GM12874 (cell line): ENCODE data around the gene EEIG1.

ENCODE experiments used
- TF ChIP-seq, protein P1 (sequence below): IDR thresholded peaks from 2 replicates; pipeline ENCODE4 v1.5.1; 2011; ENCODE audit warnings: low read depth, mild to moderate bottlenecking, control low read depth, low read length, moderate library complexity; ENCODE audit not compliant: insufficient read depth

The EEIG1 gene

DNA sequence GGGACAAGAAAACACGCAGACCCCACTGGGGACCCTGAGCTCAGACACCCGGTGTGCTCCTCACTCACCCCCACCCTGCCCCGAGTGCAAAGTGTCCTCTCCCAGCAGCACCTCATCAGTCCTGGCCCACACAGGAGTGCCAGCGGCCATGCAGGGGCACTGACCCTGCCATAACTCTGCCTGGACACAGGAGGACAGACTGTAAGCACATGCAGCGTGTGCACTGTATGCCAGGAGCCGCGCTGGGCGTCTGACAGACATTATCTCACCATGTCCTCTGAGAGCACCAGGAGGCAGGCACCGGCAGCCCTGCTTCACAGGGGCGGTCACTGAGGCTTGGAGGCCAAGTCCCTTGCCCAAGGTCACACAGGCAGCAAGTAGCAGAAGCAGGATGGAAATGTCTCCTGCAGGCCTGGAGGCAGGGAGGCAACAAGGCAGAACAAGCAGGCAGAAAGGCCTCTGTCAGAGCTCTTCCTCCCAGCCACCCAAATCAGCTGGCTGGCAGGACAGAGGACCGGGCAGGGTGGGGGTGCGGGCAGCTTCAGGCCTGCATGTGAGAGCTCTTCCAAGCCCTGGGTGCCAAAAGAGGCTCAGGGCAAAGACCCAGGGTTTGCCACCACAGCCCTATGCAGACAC lies 8.4 kb downstream of the EEIG1 start:
- TF ChIP-seq, protein P1, sequence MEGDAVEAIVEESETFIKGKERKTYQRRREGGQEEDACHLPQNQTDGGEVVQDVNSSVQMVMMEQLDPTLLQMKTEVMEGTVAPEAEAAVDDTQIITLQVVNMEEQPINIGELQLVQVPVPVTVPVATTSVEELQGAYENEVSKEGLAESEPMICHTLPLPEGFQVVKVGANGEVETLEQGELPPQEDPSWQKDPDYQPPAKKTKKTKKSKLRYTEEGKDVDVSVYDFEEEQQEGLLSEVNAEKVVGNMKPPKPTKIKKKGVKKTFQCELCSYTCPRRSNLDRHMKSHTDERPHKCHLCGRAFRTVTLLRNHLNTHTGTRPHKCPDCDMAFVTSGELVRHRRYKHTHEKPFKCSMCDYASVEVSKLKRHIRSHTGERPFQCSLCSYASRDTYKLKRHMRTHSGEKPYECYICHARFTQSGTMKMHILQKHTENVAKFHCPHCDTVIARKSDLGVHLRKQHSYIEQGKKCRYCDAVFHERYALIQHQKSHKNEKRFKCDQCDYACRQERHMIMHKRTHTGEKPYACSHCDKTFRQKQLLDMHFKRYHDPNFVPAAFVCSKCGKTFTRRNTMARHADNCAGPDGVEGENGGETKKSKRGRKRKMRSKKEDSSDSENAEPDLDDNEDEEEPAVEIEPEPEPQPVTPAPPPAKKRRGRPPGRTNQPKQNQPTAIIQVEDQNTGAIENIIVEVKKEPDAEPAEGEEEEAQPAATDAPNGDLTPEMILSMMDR, result no peak

DNA sequence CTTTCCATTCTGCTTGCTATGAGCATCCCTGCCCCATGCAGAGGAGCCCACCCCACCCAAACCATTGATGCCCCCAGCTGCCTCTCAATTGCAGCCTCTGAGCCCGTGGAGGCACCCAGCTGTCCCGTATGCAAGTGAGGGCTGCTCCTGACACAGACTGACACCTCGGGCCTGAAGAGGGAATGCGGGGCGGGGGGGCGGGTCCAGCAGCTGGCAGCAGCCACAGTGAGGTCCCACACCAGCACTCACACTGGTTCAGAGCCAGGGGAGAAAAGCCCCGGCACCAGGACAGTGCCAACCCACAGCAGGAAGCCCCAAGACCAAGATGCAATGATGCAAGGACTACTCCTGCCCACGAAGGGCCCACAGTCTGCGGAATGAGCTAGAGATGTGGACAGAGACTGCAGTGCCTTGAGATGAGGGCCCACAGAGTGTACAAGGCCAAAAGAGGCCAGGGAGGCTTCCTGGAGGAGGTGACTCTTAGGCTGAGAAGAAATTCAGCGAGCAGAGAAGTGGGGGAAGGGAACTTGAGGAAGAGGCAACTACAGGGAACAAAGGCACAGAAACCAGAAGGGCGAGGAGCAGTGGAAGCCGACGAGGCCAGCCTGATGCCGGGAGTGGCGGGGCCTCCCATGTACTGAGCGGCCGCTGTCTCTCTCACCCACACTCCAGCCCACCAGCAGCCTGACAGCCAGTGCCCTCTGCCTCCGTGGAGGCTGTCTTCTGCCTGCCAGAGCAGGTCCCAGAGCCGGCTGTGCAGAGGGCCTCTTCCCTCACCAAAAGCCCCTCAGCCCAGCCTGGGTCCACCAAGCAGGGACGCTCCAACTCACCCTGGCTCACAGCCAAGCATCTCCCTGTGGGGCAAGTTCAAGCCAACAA lies 9.2 kb downstream of the EEIG1 start:
- TF ChIP-seq, protein P1, result no peak

DNA sequence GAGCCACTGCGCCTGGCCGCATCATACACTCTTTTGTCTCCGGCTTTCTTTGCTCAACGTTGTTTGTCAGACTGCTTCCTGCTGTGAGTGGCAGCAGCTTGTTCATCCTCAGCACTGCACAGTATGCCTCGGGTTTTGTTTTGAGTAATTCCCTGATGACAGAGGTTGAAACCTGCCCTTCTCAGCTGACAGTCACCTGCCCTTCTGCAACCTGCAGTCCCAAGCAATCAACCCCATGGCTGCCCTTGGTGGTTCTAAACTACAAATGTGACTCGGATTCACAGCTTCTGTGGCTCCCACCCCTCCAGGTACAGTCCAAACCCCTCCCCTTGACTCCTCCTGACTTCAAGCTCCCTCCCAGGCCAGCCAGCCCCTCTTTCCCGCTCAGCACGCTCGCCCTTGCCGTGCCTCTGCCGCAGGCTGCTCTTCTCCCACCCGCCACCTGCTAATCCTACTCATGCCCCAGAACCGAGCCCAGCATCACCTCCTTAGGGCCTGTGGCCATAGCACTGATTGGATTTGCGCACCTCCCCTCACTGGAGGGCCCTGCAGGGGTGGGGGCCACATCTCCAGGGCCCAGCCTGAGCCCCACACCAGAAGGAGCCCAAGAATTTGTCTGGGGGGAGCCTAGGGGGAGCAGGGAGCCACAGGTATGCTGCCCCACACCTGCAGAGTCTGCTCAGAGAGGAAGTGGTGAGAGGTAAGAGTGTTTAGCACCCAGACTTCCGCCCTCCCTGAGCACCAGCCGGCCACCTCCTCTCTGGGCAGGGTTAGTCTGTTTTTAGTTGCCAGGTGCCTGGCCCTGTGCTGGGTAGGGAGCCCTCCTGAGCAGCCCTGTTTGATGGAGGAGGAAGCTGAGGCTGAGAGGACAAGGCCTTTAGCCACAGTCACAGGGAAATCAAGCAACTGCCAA lies 10.1 kb downstream of the EEIG1 start:
- TF ChIP-seq, protein P1, result no peak

DNA sequence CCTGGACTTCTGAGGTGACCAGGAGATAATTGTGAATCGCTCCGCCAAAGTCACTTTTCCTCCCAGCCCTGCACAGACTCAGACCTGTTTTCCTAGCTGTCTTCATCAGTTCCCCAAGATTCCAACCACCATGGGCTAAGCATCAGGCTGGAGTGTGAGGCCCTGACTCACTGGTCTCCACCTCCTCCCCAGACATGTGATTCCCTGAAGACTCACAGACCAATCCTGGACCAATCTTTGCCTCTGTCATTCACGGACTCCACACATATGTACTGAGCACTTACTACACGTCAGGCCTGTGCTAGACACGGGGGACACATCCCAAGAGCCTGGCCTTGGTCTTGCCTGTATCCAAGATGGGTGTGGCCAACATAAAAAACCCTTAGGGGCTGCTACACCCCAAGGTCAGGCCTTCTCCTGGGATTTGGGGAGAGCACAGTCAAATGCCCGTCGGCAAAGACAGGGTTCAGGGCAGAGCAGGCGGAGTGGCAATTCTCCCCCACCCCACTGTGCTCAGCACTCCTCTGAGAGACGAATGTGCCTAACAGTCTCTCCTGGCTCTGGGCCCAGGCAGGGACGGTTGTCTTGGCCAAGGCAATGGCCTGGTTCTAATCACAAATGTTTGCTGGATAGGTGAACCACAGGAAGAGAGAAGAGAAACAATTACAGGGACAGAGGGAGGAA lies 11.9 kb downstream of the EEIG1 start:
- TF ChIP-seq, protein P1, result no peak

DNA sequence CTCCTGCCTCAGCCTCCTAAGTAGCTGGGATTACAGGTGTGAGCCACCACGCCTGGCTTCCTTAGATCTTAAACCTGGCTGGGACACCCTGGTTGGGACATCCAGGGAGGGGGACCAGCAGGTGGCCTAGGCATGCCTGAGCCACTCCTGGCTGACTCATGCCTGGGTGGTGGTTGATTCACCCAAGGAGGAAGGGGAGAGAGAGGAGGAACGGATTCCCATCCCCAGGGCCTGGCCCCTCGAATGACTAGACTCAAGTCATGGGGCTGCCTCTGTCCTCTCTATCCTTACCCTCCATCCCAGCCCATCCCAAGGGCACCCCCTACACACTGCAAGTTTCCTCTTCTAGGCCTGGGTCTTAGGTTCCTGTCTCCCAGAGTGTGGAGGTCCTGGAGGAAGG lies 12.7 kb downstream of the EEIG1 start:
- TF ChIP-seq, protein P1, result no peak

DNA sequence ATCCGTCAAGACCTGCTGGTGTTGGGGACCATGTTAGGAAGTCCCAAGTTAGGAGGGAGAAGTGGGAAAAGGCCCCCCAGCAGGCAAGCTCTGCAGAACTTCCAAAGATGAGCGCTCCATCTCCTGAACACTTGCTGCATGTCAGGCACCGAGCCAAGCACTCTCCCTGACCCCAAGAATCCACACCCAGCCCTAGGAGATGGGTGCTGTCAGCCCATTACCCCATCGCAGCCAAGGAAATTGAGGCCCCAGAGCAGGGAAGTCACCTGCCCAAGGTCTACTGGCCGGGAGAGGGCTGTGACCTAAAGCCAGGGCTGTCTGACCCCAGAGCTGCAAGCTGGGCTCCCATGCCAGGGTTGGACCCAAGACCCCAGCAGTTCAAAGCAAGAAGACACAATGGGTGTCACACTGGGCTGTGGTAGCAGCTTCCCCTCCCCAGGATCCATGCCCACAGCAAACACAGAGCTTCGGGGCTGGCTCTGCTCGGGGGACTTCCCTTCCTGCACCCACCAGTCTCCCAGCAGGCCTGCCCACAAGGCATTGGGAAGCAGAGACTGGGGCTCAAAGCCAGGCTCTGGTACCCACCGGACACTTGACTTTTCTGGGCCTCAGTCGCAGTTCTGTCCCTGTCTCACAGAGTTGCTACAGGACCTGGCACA lies 13.5 kb downstream of the EEIG1 start:
- TF ChIP-seq, protein P1, result no peak
